ENCODE data around the gene NKX1-1.

NKX1-1 gene

GRCh38 chr4:1366371-1367229 lies 39.6 kb downstream of the NKX1-1 start:
- H3K9me2 ChIP-seq (replicated peaks; ENCODE audit: insufficient read depth, low read length), result no peaks in the 10 kb centered on the region
- H3K36me3 ChIP-seq (replicated peaks; ENCODE audit: insufficient read depth, low read length), result no peaks in the 10 kb centered on the region

GRCh38 chr4:1365271-1366178 lies 40.7 kb downstream of the NKX1-1 start:
- Histone ChIP-seq H2AFZ (ENCODE audit: low read length) (no peak overlapping the region), H3K27ac (ENCODE audit: low read length) (no peak overlapping the region), H3K4me1 (ENCODE audit: low read length) (no peaks in the 10 kb centered on the region), H3F3A (ENCODE audit: insufficient read depth, low read length) (no peaks in the 10 kb centered on the region), H3K4me3 (ENCODE audit: low read length) (no peak overlapping the region), H3K9ac (ENCODE audit: low read length) (no peak overlapping the region), H3K79me2 (ENCODE audit: low read length) (no peaks in the 10 kb centered on the region), H3K9me2 (replicated peaks; ENCODE audit: insufficient read depth, low read length) (no peaks in the 10 kb centered on the region), H3K4me2 (ENCODE audit: low read depth, low read length) (no peak overlapping the region), H4K20me1 (ENCODE audit: insufficient read depth, low read length) (no peaks in the 10 kb centered on the region), H3K27me3 (replicated peaks; ENCODE audit: insufficient read depth, low read length) (no peaks in the 10 kb centered on the region), H3K36me3 (replicated peaks; ENCODE audit: insufficient read depth, low read length) (no peaks in the 10 kb centered on the region), H3K9me3 (replicated peaks; ENCODE audit: insufficient read depth, low read length) (no peaks in the 10 kb centered on the region)
- no peak for DNase-seq
- no peak for TF ChIP-seq EZH2 (optimal IDR thresholded peaks at IDR 0.05; ENCODE audit: low read depth, low read length)
- no peak for TF ChIP-seq EZH2phosphoT487 (IDR thresholded peaks at IDR 0.05; ENCODE audit: low read length)
- no peak for TF ChIP-seq CTCF (IDR thresholded peaks at IDR 0.05; ENCODE audit: low read length)

More at GRCh38 chr4:1366371-1367229, 39.6 kb downstream of the NKX1-1 start:
- Histone ChIP-seq H2AFZ (ENCODE audit: low read length) (no peak overlapping the region), H3K4me1 (ENCODE audit: low read length) (no peaks in the 10 kb centered on the region), H4K20me1 (ENCODE audit: insufficient read depth, low read length) (no peaks in the 10 kb centered on the region), H3K27ac (ENCODE audit: low read length) (no peak overlapping the region), H3F3A (ENCODE audit: insufficient read depth, low read length) (no peaks in the 10 kb centered on the region), H3K4me2 (ENCODE audit: low read depth, low read length) (no peak overlapping the region), H3K79me2 (ENCODE audit: low read length) (no peaks in the 10 kb centered on the region), H3K9ac (ENCODE audit: low read length) (no peak overlapping the region), H3K9me3 (replicated peaks; ENCODE audit: insufficient read depth, low read length) (no peaks in the 10 kb centered on the region), H3K4me3 (ENCODE audit: low read length) (no peak overlapping the region), H3K27me3 (replicated peaks; ENCODE audit: insufficient read depth, low read length) (no peaks in the 10 kb centered on the region)
- TF ChIP-seq EZH2phosphoT487 (IDR thresholded peaks at IDR 0.05; ENCODE audit: low read length) (no peak), CTCF (IDR thresholded peaks at IDR 0.05; ENCODE audit: low read length) (no peak), EZH2 (optimal IDR thresholded peaks at IDR 0.05; ENCODE audit: low read depth, low read length) (no peak)
- no peak for DNase-seq

GRCh38 chr4:1364748-1365147 lies 41.5 kb downstream of the NKX1-1 start:
- TF ChIP-seq EZH2phosphoT487 (IDR thresholded peaks at IDR 0.05; ENCODE audit: low read length) (no peak), CTCF (IDR thresholded peaks at IDR 0.05; ENCODE audit: low read length) (no peak), EZH2 (optimal IDR thresholded peaks at IDR 0.05; ENCODE audit: low read depth, low read length) (no peak)
- H3K27ac ChIP-seq (ENCODE audit: low read length), result no peak overlapping the region
- no peak for DNase-seq
- no peak overlapping the region for H2AFZ ChIP-seq (ENCODE audit: low read length)
- H3F3A ChIP-seq (ENCODE audit: insufficient read depth, low read length), result no peaks in the 10 kb centered on the region
- no peaks in the 10 kb centered on the region for H3K4me1 ChIP-seq (ENCODE audit: low read length)
- no peaks in the 10 kb centered on the region for H4K20me1 ChIP-seq (ENCODE audit: insufficient read depth, low read length)
- no peak overlapping the region for H3K9ac ChIP-seq (ENCODE audit: low read length)
- no peaks in the 10 kb centered on the region for H3K9me3 ChIP-seq (replicated peaks; ENCODE audit: insufficient read depth, low read length)
- H3K9me2 ChIP-seq (replicated peaks; ENCODE audit: insufficient read depth, low read length), result no peaks in the 10 kb centered on the region
- no peaks in the 10 kb centered on the region for H3K79me2 ChIP-seq (ENCODE audit: low read length)
- H3K36me3 ChIP-seq (replicated peaks; ENCODE audit: insufficient read depth, low read length), result no peaks in the 10 kb centered on the region
- no peak overlapping the region for H3K4me2 ChIP-seq (ENCODE audit: low read depth, low read length)
- H3K4me3 ChIP-seq (ENCODE audit: low read length), result no peak overlapping the region
- H3K27me3 ChIP-seq (replicated peaks; ENCODE audit: insufficient read depth, low read length), result no peaks in the 10 kb centered on the region

All from MM.1S (cell line).